SK-MEL-5 (cell line): ENCODE results near the gene PRTFDC1. TPM values are rescaled to one million over a fixed set of nuclear protein-coding genes. Genes with fewer than 3 reads are reported as not detected.
"Not testable (repeated sequence)": the region's sequence is repeated elsewhere in the genome, so short reads cannot be mapped to it uniquely, and the experiment has no call there.

Source experiments
- DNase-seq: peaks from one replicate; pipeline ENCODE4 v3.0.0-alpha.2; 2016; ENCODE audit warnings: low read depth, low spot score
- in situ Hi-C: cut with HindIII; loops from 2 replicates; pipeline ENCODE4 v1.10.0; 2016; ENCODE audit warnings: low sequenced_read_pairs, high pct_unique_total_duplicates, low pct_unique_long_range_greater_than_20kb
- total RNA-seq: library from RNA; depleted of rRNA; stranded (reverse); fragments of >200 nt; shearing (Covaris generic); gene quantifications from 2 replicates; pipeline ENCODE4 v1.2.3, GENCODE V29; 2014

The PRTFDC1 gene
- total RNA-seq, 1 experiment from 2014 or later, result 0.24 TPM

GRCh38 chr10:24947304-24948097, 4.9 kb downstream of the PRTFDC1 start:
- in situ Hi-C loops, result no loop called here

GRCh38 chr10:24944512-24945255, 7.7 kb downstream of the PRTFDC1 start:
- DNase-seq, result peak; percentile 50
- in situ Hi-C loops, result no loop called here

More at GRCh38 chr10:24947304-24948097, 4.9 kb downstream of the PRTFDC1 start:
- peak; percentile 88 for DNase-seq

- no peak for DNase-seq
- in situ Hi-C loops, result no loop called here
Observed at GRCh38 chr10:24938525-24938924, 13.9 kb downstream of the PRTFDC1 start.

- in situ Hi-C loops, result no loop called here
- no peak for DNase-seq
Observed at GRCh38 chr10:24938076-24938475, 14.3 kb downstream of the PRTFDC1 start.

GRCh38 chr10:24935504-24936292, 16.7 kb downstream of the PRTFDC1 start:
- no peak for DNase-seq
- in situ Hi-C loops, result no loop called here

GRCh38 chr10:24931236-24931635, 21.2 kb downstream of the PRTFDC1 start:
- no peak for DNase-seq
- in situ Hi-C loops, result no loop called here

- DNase-seq, result no peak
- in situ Hi-C loops, result no loop called here
Observed at GRCh38 chr10:24930427-24930826, 22.0 kb downstream of the PRTFDC1 start.

- in situ Hi-C loops, result no loop called here
- DNase-seq, result no peak
Observed at GRCh38 chr10:24929904-24930303, 22.5 kb downstream of the PRTFDC1 start.

GRCh38 chr10:24929056-24929544, 23.3 kb downstream of the PRTFDC1 start:
- peak; percentile 77 for DNase-seq
- in situ Hi-C loops, result no loop called here

- DNase-seq, result no peak
- in situ Hi-C loops, result no loop called here
Observed at GRCh38 chr10:24928163-24928562, 24.2 kb downstream of the PRTFDC1 start.

GRCh38 chr10:24926557-24926956, 25.8 kb downstream of the PRTFDC1 start:
- no peak for DNase-seq
- in situ Hi-C loops, result no loop called here

GRCh38 chr10:24925799-24926198, 26.6 kb downstream of the PRTFDC1 start:
- DNase-seq, result no peak
- in situ Hi-C loops, result no loop called here

GRCh38 chr10:24924483-24924882, 27.9 kb downstream of the PRTFDC1 start:
- in situ Hi-C loops, DNase-seq: not testable (repeated sequence)

- DNase-seq, in situ Hi-C loops: not testable (repeated sequence)
Observed at GRCh38 chr10:24922222-24922868, 30.1 kb downstream of the PRTFDC1 start.

- peak; percentile 88 for DNase-seq
- in situ Hi-C loops, result no loop called here
Observed at GRCh38 chr10:24920907-24921881, 31.2 kb downstream of the PRTFDC1 start.

GRCh38 chr10:24920192-24920591, 32.2 kb downstream of the PRTFDC1 start:
- DNase-seq, in situ Hi-C loops: not testable (repeated sequence)
